ENCODE data around the gene PPP2R5C.
"Not testable (repeated sequence)": the region's sequence is repeated elsewhere in the genome, so short reads cannot be mapped to it uniquely, and the experiment has no call there.

PPP2R5C gene

DNA sequence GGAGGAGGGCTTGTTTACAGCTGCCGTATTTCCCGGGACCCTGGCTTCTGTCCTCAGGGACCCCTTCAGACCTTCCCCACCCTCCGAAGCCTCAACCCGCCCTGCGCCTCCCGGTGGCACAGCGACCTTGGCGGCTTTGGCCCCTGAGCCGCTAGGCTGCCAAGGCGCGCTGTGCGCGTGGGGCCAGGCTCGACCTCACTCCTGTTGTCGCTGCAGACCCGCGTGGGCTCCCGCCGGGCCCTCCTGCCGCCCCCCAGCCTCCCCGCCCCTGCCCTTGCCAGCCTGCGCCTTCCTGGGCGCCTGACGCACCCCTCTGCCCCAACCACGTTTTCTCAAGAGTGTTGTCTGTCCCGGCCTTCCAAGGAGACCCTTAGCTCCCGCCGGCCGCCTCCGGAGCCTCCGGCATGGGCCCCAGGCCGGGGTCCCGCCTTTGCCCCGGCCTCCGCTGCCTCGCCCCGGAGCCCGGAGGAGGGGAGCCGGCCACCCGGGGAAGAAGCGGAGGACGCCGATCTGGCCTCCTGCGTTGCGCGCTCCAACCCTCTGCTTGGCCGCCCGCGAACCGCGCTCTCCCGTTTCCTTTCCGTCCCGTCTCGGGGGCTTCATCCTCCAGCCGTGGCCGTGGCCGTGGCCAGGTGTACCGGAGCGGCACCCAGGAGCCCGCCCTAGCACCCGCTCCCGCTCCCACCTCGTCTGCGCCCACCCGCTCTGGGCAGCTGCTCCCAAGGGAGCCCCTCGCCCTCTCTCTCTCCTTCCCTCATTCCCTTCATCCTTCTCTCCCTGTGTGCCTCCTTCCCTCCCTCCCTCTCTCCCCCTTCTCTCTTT, 19.9 kb downstream of the PPP2R5C start:
- DNase-seq: peak; percentile 11

DNA sequence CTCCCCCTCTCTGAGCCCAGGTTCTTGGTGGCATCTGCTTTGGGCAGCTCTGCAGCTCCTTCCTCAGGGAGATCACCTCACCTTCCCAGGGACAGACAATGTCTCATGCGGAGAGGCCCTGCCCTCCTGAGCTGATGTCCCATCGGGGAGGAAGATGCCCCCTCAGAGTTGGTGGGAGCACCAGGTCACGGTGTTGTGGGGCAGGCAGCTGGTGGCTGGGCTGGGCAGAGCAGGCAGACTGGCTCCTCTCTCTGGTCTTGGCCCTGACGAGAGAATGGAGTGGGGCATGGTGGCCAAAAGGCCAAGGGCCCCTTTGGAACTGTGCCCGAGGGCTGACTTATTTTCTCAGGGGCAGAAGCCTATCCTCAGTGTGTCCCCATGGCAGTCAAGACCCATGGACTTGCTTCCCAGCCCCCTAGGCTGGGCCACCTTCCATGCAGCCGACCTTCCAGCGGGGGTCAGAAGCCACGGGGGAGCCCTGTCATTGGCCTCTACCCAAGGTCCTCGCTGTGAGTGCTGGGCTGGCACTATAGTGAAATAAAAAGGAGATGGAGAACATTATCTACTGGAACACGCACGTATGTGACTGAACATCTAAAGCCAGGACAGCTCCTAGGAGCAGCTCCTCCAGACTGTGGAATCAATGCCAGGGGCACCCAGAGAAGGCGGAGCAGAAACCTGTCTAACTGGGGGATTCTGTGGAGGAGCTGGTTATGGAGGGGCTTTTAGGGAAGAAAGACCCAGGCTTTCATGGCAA, 21.9 kb downstream of the PPP2R5C start:
- DNase-seq: no peak

DNA sequence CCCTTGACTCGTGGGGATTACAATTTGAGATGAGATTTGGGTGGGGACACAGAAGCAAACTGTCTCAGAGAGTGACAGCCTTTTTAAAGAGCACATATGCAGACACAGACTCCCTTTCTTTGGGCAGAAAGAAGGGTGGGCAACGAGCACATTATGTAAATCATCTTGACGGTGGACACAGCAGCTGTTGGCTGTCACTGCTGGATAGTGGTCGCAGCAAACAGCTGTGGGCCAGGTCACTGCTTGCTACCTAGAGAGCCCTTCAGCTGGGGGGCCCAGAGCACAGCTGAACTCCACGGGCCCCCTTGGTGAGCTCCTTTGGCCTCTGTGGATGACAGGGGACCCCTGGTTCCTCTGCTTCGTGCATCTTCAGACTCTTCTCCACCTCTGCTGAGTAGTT, 23.1 kb downstream of the PPP2R5C start:
- DNase-seq: no peak

DNA sequence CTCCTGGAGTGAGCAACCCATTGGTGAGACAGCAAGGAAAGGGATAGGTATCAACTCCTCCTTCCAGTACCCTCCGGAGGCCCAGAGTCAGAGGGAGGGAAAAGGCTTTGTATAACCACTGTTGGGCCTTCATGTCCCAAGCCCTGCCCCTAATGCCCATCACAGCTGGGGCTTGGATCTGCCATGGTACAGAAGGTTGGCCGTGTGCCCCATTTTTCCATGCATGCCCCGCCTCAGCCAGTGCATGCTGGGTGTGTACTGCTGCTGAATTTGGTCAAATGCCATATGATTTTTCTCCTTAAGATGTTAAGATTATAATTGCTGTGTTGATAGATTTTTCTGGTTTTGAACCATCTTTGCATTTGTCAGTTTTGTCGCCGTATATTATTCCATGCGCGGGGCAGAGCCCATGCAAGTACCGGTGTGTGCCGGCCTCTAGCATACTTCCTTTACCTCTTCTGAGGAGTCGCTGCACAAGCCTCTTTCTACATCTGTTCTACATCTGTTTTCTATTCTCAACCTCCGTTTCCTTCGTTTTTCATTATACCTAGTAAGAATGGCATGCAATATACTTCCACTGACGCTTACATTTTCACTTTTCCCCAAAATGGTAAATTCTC, 26.6 kb downstream of the PPP2R5C start:
- DNase-seq: no peak

DNA sequence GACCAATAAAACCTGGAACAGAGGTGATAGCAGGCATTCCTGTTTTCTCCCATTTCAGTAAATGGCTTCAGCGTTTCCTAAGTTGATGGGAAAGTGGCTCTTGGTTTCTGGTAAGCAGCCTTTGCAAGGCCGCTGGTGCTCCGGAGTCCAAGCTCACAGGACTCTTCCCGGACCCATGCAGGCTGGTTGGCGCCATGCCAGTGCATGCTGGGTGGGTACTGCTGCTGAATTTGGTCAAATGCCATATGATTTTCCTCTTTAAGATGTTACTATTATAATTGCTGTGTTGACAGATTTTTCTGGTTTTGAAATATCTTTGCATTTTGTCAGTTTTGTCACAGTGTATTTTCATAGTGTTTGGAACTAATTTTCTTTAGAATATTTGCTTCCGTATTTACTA, 27.7 kb downstream of the PPP2R5C start:
- DNase-seq: no peak

DNA sequence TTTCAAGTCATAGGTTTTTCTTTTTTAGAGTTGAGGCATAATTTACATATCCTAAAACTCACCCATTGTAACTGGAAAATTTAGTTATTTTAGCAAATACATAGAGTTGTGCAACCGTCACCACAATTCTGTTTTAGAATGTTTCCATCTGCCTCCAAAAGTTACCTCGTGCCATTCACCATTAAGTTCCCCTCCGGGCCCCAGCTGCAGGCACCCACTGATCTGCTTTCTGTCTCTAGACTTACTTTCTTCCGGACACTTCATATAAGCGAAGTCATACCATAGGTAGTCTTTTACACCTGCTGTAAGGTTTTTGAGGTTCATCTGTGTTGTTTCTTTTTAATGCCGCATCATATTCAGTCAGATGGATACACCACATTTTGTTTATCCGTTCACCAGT, 28.7 kb downstream of the PPP2R5C start:
- no peak for DNase-seq

DNA sequence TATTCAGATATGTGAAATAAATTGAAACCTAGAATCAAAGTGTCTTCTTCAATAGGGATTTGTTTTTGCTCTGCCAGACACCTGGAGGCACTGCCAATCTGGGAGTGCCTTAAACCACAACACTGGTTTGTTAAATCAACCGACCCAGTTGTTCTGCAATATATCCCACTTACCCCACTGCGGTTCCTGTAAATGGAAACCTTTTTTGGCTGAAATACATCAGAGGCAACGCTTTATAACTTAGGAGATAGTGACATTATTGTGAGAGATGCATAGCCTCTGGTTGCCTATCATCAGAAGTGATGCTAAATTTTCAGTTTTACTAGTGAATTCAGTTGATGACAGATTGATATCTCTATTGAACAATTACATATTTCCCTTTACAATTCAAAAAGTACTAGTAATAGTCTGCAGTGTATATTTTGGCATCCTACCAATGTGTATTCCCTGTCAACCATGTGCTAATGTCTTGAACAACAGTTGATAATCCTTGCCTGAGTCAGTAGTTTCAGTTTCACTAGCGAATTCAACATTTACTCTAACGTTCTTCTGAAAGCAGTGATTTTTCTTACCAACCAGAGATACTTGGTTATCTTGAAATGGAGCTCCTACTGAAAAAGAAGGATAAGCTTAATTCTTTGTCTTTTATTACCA, 30.5 kb downstream of the PPP2R5C start:
- peak; percentile 75 for DNase-seq

DNA sequence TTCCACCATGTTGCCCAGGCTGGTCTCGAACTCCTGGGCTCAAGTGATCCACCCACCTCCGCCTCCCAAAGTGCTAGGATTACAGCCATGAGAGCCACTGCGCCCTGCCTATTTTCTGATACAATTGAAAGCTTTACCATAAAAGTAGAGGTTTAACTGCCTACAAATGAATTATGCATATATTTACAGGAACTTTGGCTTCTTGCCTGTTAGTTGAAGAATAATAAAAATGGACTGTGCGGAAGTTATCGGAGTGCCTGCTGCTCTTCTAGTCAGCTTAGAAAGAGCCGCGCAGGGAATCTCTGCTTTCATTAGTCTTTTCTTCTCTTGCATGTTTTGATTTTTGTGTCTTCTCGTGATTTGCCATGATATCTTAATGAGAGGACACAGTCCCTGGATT, 34.5 kb downstream of the PPP2R5C start:
- DNase-seq: no peak

DNA sequence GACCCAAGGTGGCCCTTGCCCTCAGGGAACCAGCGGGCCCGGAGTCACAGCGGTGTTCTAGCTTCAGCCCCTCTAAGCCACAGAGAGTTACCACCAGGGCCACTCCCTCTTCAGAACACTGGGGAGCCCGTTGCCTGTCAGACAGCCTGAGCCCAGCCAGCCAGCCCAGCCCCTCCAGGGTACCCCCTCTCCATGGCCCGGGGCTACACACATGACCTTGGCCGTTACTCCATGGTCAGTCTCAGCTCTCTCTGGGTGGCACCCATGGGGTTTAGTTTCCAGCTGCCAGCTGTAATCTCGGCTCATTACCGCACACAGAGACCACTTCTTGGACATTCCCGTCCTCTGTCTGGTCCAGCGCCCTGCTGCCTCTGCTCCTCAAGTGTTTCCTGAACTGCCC, 35.0 kb downstream of the PPP2R5C start:
- DNase-seq: no peak

DNA sequence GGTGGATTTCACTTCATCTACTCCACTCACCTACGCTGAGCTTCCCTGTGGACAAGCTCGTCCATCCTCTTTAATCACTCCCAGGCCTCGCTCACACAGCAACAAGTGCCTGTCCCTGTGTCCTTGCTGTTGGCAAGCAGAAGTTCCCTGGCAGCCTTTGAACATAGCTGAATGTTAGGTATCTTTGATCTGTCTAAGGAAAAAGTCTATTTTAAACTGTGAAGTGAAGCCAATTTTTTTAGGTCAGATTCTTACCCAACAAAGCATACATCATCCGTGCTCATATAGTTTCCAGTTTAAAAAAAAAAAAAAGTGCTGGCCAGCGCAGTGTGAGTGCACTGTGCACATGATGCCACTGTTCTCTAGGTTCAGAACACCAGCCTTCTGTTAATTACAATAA, 36.3 kb downstream of the PPP2R5C start:
- DNase-seq: no peak

DNA sequence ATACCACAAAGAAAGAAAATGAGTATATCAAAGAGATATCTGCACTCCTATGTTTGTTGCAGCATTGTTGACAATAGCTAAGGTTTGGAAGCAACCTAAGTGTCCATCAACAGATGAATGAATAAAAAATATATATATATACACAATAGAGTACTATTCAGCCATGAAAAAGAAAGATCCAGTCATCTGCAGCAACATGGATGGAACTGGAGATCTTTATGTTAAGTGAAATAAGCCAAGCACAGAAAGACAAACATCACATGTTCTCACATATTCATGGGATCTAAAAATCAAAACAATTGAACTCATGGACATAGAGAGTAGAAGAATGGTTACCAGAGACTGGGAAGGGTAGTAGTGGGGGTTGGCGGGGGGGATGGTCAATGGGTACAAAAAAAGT, 42.9 kb downstream of the PPP2R5C start:
- not testable (repeated sequence) for DNase-seq

DNA sequence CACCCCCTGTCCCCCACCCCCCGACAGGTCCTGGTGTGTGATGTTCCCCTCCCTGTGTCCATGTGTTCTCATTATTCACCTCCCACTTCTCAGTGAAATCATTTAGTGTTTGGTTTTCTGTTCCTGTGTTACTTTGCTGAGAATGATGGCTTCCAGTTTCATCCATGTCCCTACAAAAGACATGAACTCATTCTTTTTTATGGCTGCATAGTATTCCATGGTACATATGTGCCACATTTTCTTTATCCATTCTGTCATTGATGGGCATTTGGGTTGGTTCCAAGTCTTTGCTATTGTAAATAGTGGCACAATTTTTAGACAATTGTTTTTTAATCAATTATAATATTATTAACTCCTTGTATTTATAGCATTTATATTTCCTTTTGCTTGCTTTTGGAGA, 44.7 kb downstream of the PPP2R5C start:
- DNase-seq: not testable (repeated sequence)

DNA sequence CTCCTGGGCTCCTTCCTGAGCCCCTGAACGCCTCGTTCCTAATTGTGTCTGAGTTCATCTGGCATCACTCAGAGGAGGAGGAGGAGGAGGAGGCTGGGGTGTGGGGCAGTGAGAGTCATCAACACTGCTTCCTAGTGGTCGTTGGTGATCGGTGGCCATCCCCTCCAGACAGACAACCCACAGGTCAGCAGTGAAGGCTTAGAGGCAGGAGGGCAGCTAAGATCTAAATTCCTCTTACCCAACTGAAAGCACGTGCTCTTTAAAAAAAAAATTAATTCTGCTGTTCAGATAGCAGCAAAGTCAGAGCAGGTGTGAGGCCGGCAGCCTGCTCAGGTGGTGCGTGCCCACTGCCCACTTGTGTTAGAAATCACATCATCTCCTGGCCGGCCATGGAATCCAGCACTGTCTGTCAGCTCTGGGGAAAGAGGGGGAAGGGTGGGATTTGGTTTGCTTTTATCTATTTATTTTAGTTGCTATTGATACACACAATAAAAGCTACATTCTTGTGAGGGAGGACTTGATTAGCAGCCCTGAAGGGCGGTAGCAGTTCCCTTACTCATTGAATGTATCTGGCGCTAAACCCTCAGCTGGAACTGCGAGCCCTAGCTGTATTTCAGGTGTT, 46.6 kb downstream of the PPP2R5C start:
- DNase-seq: no peak

DNA sequence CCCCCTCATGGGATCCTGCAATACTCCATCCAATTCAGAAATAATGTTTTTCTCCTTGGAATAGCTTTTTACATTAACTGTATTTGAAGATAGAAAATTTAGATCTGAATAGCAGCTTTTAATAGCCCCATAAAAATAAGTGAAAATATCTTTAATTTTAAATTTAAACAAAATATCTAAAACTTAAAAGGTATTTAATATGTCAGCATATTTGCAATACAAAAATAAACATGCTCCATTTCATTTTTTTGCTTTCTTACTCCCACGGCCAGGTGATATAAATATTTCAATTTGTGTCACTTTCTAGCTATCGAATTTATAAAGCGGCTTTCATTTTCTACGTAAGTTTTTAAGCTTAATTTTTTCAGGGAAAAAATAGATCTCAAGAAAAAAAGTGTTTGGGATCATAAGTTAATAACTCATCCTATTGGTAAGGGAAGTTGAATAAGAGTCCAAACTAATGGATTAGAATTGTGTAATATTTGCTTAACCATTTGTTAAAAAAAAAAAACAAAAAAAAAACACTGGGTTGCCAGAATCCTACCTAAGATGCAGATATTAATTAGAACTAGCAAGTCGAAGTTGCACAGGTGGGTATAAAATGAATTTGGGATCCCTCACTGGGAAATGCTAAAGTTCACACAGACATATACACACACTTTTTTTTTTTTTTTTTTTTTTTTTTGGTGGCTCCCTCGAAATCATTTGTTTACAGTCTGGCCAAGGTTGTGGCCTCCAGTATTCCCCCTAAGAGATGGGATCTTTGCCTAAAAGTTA, 47.6 kb downstream of the PPP2R5C start:
- DNase-seq: no peak

DNA sequence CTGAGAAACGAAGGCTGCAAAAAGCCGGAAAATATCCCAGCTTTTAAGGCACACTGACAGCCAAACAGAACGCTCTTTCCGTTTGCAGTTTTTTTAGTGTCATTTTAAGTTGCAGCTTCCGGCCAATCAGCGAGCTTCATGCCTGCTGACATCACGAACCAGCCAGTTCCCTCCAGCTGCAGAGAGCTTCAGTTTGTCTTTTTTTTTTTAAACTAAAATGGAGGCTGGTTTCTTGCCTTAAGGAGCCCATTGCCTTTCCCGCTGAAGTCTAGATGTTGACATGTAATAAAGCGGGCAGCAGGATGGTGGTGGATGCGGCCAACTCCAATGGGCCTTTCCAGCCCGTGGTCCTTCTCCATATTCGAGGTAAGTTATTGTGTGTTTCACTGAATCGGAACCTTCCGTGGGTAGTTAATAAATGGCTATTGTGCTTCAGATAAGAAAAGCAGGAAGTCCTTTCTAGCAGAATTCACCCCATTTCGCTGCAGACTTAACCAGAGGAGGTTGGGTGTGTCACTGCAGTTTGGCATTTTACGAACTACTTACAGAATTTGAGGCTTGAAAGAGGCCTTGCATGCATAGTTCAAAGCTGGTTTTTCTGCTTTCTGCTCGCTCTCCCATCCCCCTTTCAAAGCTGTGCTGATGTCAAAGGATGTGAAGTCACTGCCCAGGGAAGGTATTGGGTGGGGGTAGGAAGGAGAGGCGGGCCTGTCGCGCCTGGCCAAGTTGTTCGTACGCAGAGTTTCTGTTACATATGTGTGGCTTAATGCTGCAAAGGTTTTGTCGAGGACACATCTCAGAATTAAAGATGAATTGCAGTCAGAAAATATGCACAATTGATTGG, 48.4 kb downstream of the PPP2R5C start:
- peak; percentile 94 for DNase-seq

DNA sequence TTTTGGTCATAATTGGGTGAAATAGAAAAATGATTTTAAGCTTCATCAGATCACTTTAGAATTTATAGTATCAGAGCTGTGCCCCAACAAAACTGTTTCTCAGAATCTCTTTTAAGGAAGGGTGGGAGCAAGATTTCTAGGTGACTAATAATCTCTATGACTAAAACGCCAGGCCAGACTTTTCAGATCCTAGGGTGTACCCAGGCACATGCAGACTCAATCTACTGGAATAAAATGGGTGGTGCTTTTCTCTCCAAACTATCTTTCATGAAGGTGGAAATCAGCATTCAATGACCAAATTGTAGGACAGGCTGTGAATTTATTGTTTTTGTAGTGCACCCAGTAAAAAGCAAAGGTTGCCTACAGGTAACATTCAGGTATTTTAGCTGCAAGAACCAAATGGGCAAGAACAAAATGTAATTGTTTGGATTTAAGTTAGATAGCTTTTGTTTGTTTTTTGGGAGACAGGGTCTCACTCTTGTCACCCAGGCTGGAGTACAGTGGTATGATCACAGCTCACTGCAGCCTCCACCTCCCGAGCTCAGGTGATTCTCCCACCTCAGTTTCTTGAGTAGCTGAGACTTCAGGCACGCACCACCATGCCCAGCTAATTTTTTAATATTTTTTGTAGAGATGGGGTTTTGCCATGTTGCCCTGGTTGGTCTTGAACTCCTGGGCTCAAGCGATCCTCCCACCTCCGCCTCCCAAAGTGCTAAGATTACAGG, 49.5 kb downstream of the PPP2R5C start:
- DNase-seq: no peak

DNA sequence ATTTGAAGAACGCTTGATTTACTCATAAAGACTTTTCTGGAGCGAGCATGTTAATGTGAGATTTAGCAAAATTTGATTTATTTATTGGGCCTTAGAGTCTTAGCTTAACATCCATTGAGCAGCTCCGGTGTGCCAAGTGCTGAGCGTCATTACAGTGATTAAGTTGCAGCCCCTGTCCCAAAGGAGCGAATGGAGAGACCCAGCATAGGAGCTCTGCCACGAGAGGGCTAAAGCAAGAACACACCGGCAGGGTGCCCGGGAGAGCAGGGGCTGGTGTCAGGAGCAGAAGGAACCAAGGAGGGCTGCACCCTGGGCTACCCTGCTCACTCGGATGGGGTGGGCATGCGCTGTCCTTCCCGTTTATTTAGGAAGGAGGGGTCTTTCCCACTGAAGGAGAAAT, 50.6 kb downstream of the PPP2R5C start:
- DNase-seq: no peak

DNA sequence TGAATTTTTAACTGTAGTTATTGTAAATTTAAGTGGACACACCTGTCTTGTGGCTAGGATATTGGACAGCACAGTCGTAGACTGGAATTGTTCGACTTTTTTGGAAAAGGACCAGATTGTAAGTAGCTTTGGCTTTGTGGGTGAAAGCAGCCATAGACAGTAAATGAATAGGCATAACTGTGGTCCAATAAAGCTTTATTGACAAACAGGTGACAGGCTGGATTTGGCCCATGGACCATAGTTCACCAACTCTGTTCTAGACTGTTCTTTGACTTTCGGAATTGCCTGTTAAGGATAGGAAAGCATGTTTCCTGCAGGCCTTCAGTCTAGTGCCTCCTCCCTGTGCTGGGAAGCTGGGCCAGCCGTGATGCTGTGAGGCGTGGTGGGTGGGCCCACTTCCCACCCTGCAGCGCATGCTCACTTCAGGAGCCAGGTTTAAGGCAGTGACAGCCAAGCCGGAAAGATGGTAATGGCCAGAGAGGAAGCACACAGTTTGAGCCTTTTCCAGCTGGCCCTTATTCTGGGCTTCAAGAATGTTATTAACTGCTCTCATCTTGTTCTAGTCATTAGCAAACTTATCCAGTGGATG, 51.8 kb downstream of the PPP2R5C start:
- no peak for DNase-seq

DNA sequence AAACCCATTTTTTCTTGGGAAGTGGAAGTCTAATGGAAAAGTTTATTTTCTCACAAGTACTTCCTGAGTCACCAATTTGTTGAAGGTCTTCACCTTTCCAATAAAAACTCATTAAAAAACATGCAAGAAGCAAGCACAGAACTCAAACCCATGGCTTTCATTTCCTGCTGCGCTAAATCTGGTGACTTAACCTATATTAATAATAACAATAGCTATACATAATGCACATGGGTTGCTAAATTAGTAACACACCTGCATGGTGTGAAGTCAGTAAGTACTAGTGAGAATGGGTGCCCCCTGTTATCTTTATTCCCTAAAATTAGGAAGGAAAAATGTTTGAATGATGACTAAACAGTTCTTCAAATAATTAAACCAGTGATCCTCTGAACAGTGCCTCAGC, 52.3 kb downstream of the PPP2R5C start:
- DNase-seq: no peak

DNA sequence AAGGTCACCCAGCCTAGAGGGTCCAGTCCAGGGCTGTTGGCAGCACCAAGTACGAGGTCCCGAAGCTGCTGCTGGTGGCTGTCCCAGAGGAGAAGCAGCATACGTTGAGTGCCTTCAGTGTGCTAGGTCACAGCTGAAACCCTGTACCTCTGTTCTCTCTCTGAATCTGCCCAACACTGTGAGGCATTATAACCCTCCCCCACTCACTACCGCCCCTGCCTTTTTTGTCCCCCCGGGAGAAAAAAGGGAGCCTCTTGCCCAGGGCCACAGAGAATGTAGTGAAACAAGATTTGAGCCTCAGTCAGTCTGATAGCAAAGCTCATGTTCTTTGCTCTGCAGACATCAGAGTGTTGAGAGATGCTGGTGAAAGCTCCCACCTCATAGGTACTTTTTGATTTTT, 53.4 kb downstream of the PPP2R5C start:
- no peak for DNase-seq
